GM12878 (cell line): ENCODE results near the gene GPATCH2L. TPM values are rescaled to one million over a fixed set of nuclear protein-coding genes. Genes with fewer than 3 reads are reported as not detected.

Experiments
- BRCA1 ChIP-seq: IDR thresholded peaks from 2 replicates; pipeline ENCODE4 v1.6.1; 2011; ENCODE audit warnings: low read depth, low read length, improper control_type of control experiment
- EZH2 ChIP-seq: IDR thresholded peaks from 2 replicates; pipeline ENCODE4 v1.6.1; 2012; ENCODE audit warnings: low read depth, mild to moderate bottlenecking, control low read depth, inconsistent platforms, low read length, borderline replicate concordance; ENCODE audit not compliant: control insufficient read depth
- FOXK2 ChIP-seq: fragments of 450-650 bp; IDR thresholded peaks from 2 replicates; pipeline ENCODE4 v1.6.1; 2017; ENCODE audit warnings: mild to moderate bottlenecking, moderate library complexity
- IRF4 ChIP-seq: IDR thresholded peaks from 2 replicates; pipeline ENCODE4 v1.6.1; 2011; ENCODE audit warnings: low read depth, low read length
- PKNOX1 ChIP-seq: fragments of 450-650 bp; IDR thresholded peaks from 2 replicates; pipeline ENCODE4 v1.6.1; 2016; ENCODE audit warnings: mild to moderate bottlenecking
- PML ChIP-seq: IDR thresholded peaks from 2 replicates; pipeline ENCODE4 v1.6.1; 2012; ENCODE audit warnings: low read length, inconsistent platforms
- RAD51 ChIP-seq: fragments of 450-650 bp; IDR thresholded peaks from 2 replicates; pipeline ENCODE4 v1.6.1; 2016; ENCODE audit warnings: moderate library complexity, mild to moderate bottlenecking, inconsistent platforms
- SMC3 ChIP-seq: IDR thresholded peaks from 2 replicates; pipeline ENCODE4 v1.6.1; 2011; ENCODE audit warnings: low read length, improper control_type of control experiment, borderline replicate concordance
- SREBF1 ChIP-seq: IDR thresholded peaks from 2 replicates; pipeline ENCODE4 v1.6.1; 2012; ENCODE audit warnings: mild to moderate bottlenecking, low read length
- SUZ12 ChIP-seq: fragments of 200-600 bp; sonication (generic); IDR thresholded peaks from one replicate; pipeline ENCODE4 v1.6.1; 2018; ENCODE audit warnings: antibody characterized with exemption, mild to moderate bottlenecking; ENCODE audit not compliant: unreplicated experiment
- ZNF622 ChIP-seq: fragments of 450-650 bp; IDR thresholded peaks from 2 replicates; pipeline ENCODE4 v1.6.1; 2017; ENCODE audit warnings: mild to moderate bottlenecking, inconsistent platforms
- ZNF687 ChIP-seq: fragments of 450-650 bp; IDR thresholded peaks from 2 replicates; pipeline ENCODE4 v1.6.1; 2017; ENCODE audit warnings: mild to moderate bottlenecking, moderate library complexity
- ZSCAN29 ChIP-seq: fragments of 450-650 bp; IDR thresholded peaks from 2 replicates; pipeline ENCODE4 v1.6.1; 2017; ENCODE audit warnings: mild to moderate bottlenecking, moderate library complexity
- polyA plus RNA-seq, 11 experiments: library from polyadenylated mRNA; depleted of rRNA in 4 of 11; unstranded in 6 of 11; stranded (reverse) in 5 of 11; fragments of >200 nt; fragmentation: Nextera tagmentation in 4 of 11; fragmentation: Illumina TruSeq in 1 of 11; extraction: Ambion mirVana in 4 of 11; extraction: Trizol in 1 of 11; gene quantifications; 1 replicate in 1 of 11; 2 replicates in 10 of 11; pipeline versions ENCODE4 v1.2.1 to v1.2.3, GENCODE V29; 2011 to 2016; ENCODE audit warnings: inconsistent platforms in 2 of 11, missing spikeins in 2 of 11, low read depth in 1 of 11
- total RNA-seq, 4 experiments: library from RNA; depleted of rRNA in 3 of 4; stranded (reverse); fragments of >200 nt in 3 of 4; fragmentation: Illumina TruSeq in 1 of 4; extraction: Trizol in 1 of 4; gene quantifications; 2 replicates each; pipeline versions ENCODE4 v1.2.1 to v1.2.3, GENCODE V29; 2013 to 2021
- TF ChIP-seq, protein P1 (sequence below): fragments of 150-350 bp; IDR thresholded peaks from 2 replicates; pipeline ENCODE4 v1.6.1; 2016; ENCODE audit warnings: low read depth, low read length
- TF ChIP-seq, protein P2 (sequence below): fragments of 450-650 bp; IDR thresholded peaks from 2 replicates; pipeline ENCODE4 v1.6.1; 2017; ENCODE audit warnings: mild to moderate bottlenecking, low read depth, inconsistent platforms; ENCODE audit not compliant: poor library complexity, severe bottlenecking

Gene GPATCH2L
- total and polyA plus RNA-seq, 10 of the 15 experiments (the other 5 are each of a cell fraction or from before 2014, with no cell fraction given) = 9.1 to 50.9 (median 24.4) TPM

GRCh38 chr14:76228138-76228537 is 76.4 kb downstream of the GPATCH2L start (continued):
- TF ChIP-seq PKNOX1 (no peak), PML (no peak), RAD51 (no peak), EZH2 (no peak), SUZ12 (no peak), ZNF687 (no peak; the same call in 1 of the 2 replicates), FOXK2 (no peak), IRF4 (no peak), SMC3 (no peak), ZNF622 (no peak), SREBF1 (no peak), BRCA1 (no peak), ZSCAN29 (no peak)
- TF ChIP-seq, protein P1, sequence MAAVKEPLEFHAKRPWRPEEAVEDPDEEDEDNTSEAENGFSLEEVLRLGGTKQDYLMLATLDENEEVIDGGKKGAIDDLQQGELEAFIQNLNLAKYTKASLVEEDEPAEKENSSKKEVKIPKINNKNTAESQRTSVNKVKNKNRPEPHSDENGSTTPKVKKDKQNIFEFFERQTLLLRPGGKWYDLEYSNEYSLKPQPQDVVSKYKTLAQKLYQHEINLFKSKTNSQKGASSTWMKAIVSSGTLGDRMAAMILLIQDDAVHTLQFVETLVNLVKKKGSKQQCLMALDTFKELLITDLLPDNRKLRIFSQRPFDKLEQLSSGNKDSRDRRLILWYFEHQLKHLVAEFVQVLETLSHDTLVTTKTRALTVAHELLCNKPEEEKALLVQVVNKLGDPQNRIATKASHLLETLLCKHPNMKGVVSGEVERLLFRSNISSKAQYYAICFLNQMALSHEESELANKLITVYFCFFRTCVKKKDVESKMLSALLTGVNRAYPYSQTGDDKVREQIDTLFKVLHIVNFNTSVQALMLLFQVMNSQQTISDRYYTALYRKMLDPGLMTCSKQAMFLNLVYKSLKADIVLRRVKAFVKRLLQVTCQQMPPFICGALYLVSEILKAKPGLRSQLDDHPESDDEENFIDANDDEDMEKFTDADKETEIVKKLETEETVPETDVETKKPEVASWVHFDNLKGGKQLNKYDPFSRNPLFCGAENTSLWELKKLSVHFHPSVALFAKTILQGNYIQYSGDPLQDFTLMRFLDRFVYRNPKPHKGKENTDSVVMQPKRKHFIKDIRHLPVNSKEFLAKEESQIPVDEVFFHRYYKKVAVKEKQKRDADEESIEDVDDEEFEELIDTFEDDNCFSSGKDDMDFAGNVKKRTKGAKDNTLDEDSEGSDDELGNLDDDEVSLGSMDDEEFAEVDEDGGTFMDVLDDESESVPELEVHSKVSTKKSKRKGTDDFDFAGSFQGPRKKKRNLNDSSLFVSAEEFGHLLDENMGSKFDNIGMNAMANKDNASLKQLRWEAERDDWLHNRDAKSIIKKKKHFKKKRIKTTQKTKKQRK = no peak
- TF ChIP-seq, protein P2, sequence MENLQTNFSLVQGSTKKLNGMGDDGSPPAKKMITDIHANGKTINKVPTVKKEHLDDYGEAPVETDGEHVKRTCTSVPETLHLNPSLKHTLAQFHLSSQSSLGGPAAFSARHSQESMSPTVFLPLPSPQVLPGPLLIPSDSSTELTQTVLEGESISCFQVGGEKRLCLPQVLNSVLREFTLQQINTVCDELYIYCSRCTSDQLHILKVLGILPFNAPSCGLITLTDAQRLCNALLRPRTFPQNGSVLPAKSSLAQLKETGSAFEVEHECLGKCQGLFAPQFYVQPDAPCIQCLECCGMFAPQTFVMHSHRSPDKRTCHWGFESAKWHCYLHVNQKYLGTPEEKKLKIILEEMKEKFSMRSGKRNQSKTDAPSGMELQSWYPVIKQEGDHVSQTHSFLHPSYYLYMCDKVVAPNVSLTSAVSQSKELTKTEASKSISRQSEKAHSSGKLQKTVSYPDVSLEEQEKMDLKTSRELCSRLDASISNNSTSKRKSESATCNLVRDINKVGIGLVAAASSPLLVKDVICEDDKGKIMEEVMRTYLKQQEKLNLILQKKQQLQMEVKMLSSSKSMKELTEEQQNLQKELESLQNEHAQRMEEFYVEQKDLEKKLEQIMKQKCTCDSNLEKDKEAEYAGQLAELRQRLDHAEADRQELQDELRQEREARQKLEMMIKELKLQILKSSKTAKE = no peak
- TF ChIP-seq, all 136 proteins: peak for 22
